GM19043 (cell line): ENCODE measurements around the gene VASN.

Experiments used
- ATAC-seq: cut with Tn5 transposase; IDR thresholded peaks from one replicate; pipeline ENCODE4 v1.9.1; 2021; ENCODE audit warnings: low read depth; ENCODE audit not compliant: unreplicated experiment

The VASN gene

GRCh38 chr16:4351880-4352279 is 19.8 kb upstream of the VASN start:
- ATAC-seq, result no peak

GRCh38 chr16:4352843-4353242 is 18.8 kb upstream of the VASN start:
- no peak for ATAC-seq

- ATAC-seq, result no peak
Observed at GRCh38 chr16:4353675-4354074, 18.0 kb upstream of the VASN start.

- no peak for ATAC-seq
Observed at GRCh38 chr16:4354512-4355409, 16.9 kb upstream of the VASN start.

DNA sequence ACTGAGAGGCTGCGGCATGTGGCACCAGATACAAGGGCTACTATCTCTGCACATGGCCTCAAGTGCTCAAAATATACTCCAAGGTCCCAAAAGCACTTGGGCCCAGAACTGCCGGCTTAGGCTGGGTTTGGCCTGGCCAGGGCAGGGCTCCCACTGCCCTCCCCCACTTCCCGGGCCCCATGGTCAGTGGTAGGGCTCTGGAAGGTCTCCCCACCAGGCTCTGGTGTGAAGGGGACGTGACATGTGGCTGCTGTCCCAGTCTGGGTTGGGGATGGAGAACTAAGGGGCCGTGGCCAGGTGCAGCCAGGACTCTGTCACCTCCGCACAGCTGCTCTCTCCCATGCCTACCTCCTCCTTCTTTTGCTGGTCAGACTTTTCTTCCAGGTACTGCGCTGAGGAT is 14.8 kb upstream of the VASN start:
- ATAC-seq, result no peak

DNA sequence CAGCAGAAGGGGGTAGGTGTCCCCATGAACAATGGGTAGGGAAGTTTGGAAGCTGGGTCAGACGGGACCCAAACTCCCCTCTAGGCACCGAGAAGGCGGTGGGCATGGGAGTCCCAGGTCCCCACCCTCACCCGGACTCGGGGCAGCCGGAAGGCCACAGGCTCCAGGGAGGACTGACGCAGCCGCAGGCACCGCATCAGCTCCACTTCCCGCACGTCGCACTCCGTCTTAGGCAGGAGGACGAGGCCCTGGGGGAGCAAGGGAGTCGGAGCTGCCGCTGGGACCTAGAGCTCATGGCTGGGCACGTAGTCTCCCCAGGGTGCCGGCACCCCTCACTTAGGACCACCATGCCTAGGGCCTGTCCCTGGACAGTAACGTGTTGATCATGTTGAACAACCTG is 13.4 kb upstream of the VASN start:
- no peak for ATAC-seq

DNA sequence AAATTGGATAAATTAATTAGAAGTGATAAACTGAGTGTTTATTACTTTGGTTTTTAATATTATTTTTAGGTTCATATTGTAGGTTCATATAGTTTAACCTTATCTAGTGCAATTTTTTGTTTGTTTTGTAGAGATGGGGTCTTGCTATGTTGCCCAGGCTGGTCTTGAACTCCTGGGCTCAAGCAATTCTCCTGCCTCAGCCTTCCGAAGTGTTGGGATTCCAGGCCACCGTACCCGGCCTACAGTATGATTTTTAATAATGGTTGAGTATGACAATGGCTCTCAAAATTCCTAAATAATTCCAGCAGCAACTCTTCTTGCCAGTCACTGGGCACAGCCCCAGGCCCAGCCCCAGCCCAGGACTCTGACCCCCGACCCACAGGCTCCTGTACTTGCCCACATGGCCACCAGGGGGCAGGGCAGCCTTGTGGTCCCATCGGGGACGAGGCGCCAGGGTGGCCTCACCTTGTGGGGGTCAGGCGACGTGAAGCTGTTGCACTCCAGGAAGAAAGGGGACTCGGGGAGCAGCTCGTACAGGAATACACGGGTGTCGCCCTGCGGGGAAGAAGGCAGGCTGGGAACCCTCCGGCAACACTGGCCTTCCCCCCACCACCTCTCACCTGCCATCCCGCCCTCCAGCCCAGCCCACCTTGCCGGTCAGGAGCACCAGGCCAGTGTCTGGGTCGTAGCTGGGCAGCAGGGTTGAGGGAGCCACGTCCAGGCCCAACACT is 12.7 kb upstream of the VASN start:
- no peak for ATAC-seq

DNA sequence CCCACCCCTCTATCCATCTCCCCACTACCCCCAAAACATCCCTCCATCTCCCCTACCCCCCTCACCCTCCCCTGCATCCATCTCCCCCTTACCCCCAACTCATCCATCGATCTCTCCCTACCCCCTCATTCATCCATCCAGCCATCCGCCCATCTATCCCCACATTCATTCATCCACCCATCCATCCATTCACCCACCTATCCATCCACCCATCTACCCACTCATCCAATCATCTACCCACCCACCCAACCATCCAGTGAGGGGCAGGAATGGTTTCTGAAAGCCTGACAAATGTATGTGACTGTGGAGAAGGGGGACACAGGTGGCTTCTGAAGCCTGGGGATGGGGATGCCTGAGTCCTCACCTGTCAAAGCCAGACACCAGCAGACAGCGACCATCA is 11.7 kb upstream of the VASN start:
- ATAC-seq, result no peak

GRCh38 chr16:4360538-4361021 is 11.1 kb upstream of the VASN start:
- ATAC-seq, result no peak

DNA sequence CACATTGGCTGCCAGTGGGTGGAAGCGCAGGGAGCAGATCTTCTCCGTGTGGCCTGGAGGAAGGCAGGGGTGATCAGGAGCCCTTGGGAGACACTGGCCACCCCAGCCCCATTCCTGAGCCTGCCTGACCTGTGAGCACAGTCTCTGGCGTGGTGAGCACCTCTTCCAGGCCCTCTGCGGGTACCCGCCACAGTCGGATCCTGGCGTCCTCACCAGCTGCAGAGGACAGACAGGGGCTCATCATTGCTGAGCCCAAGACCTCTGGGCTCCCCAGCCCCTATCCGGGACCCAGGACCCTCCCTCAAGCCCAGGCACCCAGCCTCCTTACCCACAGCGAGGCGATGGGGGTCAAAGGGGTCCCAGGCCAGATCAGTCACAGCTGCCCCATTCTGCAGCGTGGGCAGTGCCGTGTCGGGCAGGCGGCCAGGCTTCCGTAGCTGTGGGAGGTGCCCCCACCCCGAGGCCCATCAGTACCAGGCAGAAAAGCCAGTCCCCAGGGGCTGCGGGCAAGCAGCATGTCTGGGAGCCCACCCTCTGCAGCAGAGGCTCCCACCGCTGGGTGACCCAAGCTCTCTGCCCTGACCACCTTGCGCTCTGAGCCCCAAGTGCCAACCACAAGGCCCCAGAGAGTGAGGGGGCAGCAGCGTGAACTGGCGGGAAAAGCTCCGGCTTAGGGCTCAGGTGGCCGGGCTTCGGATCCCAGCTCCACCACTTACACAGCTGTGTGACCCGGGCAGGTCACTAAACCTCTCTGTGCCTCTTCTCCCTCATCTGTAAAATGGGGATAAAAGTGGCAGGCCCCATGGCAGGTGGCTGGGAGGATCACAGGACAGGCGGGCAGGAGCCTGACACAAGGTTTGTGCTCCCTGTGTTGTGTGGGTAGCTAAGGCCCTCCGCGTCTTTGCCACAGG is 10.4 kb upstream of the VASN start:
- ATAC-seq, result no peak

DNA sequence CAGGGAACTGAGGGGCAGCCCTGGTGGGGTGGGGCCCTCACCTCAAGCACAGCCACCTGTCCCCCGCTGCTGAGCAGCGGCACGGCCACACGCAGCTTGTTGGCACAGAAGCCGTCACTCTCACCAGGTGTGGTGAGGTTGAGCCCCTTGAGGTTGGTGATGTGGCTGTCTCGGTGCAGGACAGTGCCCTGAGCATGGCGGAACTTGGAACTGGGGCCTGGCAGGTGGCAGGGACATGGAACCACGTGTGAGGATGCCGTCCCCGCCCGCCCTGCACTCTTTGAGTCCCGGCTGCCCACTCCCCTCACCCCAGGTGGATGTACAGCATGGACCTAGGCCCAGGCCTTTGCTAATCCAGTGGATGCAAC is 9.7 kb upstream of the VASN start:
- ATAC-seq, result no peak

DNA sequence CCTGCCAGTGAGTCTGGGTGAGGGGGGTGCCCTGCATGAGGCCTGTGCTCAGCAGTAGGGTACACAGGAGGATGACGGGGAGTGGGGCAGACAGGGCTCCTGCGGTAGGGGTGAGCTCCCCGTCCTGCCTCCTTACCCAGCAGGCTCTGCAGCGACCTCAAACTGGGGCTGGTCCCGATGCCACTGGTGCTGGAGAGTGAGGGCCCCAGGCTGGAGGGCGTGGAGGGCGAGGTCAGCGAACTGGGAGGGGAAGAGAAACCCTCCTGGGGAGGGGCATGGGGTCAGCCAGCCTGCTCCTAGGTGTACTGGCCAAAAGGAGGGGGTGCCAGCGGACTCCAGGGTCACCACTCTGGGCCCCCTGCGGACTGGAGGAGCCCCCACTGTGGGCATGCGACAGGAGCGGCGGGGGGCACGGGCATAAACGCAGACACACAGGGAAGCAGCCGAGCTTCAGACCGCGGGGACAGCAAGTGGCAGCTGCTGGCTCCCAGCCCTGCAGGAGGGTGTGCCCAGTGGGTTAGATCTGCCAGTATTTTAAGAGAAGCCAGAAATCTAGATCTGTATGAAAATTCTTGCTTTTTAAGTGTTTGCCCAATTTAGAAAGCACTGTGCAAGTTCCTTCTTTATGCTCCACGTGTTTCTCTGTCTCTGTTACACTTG is 9.0 kb upstream of the VASN start:
- no peak for ATAC-seq

DNA sequence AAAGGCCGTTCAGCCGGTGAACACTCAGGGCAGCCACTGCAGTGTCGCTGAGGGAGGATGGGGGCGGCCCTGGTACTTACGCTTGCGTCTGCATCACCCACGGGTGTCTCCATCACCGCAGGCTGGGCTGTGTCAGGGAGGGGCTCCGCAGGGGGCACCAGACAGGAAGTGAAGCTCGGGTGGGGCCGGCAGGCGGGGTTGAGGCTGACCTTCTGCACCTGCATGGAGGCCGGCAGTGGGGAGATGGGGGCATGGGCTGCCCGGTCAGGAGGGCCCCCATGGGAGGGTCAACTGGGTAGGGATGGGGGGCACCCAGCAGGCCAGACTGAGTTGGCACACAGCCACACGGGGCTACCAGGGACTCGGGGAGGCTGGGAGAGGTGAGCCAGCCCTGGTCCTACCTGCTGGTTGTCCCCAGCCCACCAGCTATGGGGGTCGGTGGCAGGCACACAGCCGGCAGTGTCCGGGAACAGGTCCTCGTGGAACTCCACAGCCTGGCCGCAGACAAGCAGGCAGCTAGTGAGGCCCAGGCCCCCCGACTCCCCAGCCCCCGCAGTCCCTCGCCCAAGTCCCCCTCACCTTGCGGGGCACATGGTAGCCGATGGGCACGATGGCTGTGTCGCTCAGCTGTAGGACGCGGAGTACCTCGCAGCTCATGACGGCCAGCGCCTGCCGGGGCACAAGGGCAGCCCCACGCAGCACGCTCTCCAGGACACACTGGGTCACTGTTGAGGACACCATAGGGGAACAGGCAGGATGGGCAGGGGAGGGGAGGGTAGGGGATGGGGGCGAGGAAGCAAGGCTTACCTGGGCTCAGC is 7.2 kb upstream of the VASN start:
- ATAC-seq, result no peak

DNA sequence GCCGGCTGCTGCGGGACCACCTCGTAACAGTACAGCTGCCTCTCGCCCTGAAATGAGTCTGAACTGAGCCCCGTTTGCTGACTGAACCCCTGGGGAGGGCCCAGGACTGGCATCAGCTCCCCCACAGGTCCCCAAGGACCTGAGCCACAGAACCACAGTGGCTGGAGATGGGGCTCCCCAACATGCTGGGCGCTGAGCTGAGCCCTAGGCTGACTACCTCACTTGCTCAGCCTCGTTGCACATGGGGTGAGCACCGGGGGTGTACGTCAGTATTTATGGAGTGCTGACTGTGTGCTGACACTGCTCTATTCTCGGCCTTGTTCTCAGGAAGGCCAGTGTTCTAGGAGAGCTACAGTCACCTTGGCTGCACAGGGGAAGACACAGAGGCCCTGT is 6.6 kb upstream of the VASN start:
- ATAC-seq, result no peak

GRCh38 chr16:4365615-4366014 is 6.0 kb upstream of the VASN start:
- no peak for ATAC-seq

- ATAC-seq, result no peak
Observed at GRCh38 chr16:4366016-4366415, 5.6 kb upstream of the VASN start.

GRCh38 chr16:4367393-4367856 is 4.2 kb upstream of the VASN start:
- no peak for ATAC-seq

- ATAC-seq, result no peak
Observed at GRCh38 chr16:4369007-4369733, 2.5 kb upstream of the VASN start.

GRCh38 chr16:4370151-4370550 is 1.5 kb upstream of the VASN start:
- no peak for ATAC-seq
